Loucy (cell line): Measurements from ENCODE around the gene HES2.

Experiments
- CTCF ChIP-seq: fragments of 200-600 bp; sonication (generic); conservative IDR thresholded peaks from 2 replicates; pipeline ENCODE4 v1.5.1; 2014; ENCODE audit warnings: mild to moderate bottlenecking, antibody characterized with exemption, low read length
- EZH2phosphoT487 ChIP-seq: fragments of 200-600 bp; IDR thresholded peaks from 2 replicates; pipeline ENCODE4 v1.6.1; 2018; ENCODE audit warnings: antibody characterized with exemption, mild to moderate bottlenecking, moderate library complexity, borderline replicate concordance

GRCh38 chr1:6467224-6467623 lies 47.5 kb upstream of the HES2 start:
- TF ChIP-seq CTCF, result no peak
- no peak for TF ChIP-seq EZH2phosphoT487
